ENCODE data around the gene PTPRZ1. TPM values are rescaled to one million over a fixed set of nuclear protein-coding genes. Genes with fewer than 3 reads are reported as not detected.

The PTPRZ1 gene
- total and polyA plus RNA-seq, 10 of the 15 experiments (the other 5 are each of a cell fraction or from before 2014, with no cell fraction given) = 0.05 to 0.21 (median 0.11) TPM; not detected in 7

DNA sequence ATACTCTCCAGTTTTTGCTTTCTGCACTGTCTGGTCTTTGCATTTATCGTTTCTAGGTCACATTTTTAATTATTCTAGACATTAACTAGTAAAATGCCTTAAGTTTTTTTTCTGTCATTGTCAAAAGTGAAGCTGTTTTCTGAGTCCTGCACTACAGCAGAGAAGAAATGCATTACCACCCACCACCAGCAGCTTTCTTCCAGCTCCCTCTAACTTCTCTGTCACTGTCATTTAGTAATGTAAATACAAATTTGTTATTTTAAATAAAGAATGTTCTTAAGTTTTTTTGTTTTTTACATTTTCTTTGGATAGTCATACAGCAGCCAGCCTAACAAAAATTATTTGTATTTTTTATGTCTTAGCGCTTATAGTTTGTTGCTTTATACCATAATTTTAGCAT, 18.8 kb downstream of the PTPRZ1 start:
- in situ Hi-C loops (cut with MboI) = no loop called here

More for the DNA sequence above, 18.8 kb downstream of the PTPRZ1 start:
- no peak overlapping the region for H3K27ac ChIP-seq (ENCODE audit: control insufficient read depth, insufficient read depth)
- 46% methylated on average over 2 of the region's 2 CpGs for WGBS (ENCODE audit: insufficient coverage, insufficient replicate concordance, low lambda C conversion rate, missing lambda C conversion rate)
- intact Hi-C loops (cut with micrococcal nuclease; ENCODE audit: unreplicated experiment) = no loop called here
- H3K4me1 ChIP-seq (ENCODE audit: control insufficient read depth, insufficient read depth, low read length) = no peaks in the 10 kb centered on the region
- DNase-seq (ENCODE audit: low read depth, low spot score) = no peak
- no TSS peak for BruUV-seq (replicated peaks)
- H2AFZ ChIP-seq (ENCODE audit: control insufficient read depth, low read depth, low read length) = no peak overlapping the region
- TF ChIP-seq, protein P1, sequence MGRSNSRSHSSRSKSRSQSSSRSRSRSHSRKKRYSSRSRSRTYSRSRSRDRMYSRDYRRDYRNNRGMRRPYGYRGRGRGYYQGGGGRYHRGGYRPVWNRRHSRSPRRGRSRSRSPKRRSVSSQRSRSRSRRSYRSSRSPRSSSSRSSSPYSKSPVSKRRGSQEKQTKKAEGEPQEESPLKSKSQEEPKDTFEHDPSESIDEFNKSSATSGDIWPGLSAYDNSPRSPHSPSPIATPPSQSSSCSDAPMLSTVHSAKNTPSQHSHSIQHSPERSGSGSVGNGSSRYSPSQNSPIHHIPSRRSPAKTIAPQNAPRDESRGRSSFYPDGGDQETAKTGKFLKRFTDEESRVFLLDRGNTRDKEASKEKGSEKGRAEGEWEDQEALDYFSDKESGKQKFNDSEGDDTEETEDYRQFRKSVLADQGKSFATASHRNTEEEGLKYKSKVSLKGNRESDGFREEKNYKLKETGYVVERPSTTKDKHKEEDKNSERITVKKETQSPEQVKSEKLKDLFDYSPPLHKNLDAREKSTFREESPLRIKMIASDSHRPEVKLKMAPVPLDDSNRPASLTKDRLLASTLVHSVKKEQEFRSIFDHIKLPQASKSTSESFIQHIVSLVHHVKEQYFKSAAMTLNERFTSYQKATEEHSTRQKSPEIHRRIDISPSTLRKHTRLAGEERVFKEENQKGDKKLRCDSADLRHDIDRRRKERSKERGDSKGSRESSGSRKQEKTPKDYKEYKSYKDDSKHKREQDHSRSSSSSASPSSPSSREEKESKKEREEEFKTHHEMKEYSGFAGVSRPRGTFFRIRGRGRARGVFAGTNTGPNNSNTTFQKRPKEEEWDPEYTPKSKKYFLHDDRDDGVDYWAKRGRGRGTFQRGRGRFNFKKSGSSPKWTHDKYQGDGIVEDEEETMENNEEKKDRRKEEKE (IDR thresholded peaks at IDR 0.05) = no peak
- TF ChIP-seq CEBPB (IDR thresholded peaks at IDR 0.05; ENCODE audit: borderline replicate concordance in 1 of 2, low read depth in 2 of 2, low read length in 2 of 2) (no peak), EED (IDR thresholded peaks at IDR 0.05; ENCODE audit: low read depth) (no peak), POLR2AphosphoS2 (IDR thresholded peaks at IDR 0.05; ENCODE audit: low read depth, low read length) (no peak)
- TF ChIP-seq, protein P2, sequence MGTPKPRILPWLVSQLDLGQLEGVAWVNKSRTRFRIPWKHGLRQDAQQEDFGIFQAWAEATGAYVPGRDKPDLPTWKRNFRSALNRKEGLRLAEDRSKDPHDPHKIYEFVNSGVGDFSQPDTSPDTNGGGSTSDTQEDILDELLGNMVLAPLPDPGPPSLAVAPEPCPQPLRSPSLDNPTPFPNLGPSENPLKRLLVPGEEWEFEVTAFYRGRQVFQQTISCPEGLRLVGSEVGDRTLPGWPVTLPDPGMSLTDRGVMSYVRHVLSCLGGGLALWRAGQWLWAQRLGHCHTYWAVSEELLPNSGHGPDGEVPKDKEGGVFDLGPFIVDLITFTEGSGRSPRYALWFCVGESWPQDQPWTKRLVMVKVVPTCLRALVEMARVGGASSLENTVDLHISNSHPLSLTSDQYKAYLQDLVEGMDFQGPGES (IDR thresholded peaks at IDR 0.05) = no peak
- RAD21 ChIA-PET (ENCODE audit: unreplicated experiment) = no interaction called here
- H3K79me2 ChIP-seq (ENCODE audit: control insufficient read depth, insufficient read depth, low read length) = no peaks in the 10 kb centered on the region
- no peak for FAIRE-seq
- H4K20me1 ChIP-seq (ENCODE audit: control insufficient read depth, insufficient read depth) = no peaks in the 10 kb centered on the region
- POLR2A ChIA-PET = no interaction called here
- no peak overlapping the region for H3K4me2 ChIP-seq (ENCODE audit: control insufficient read depth, insufficient read depth)
- no peaks in the 10 kb centered on the region for H3K36me3 ChIP-seq (ENCODE audit: control insufficient read depth in 2 of 2, insufficient read depth in 2 of 2, low read length in 1 of 2)
- no peaks in the 10 kb centered on the region for H3K27me3 ChIP-seq (replicated peaks in 1 of 2; ENCODE audit: control insufficient read depth in 2 of 2, insufficient read depth in 2 of 2, low read length in 1 of 2)
- SMC1A ChIA-PET (ENCODE audit: uncharacterized antibody, unreplicated experiment) = interaction anchor here (0.7 kb wide), 1 partner anchor 70 kb away, joined by 4 read pairs; no protein-coding TSS in a partner anchor
- no peaks in the 10 kb centered on the region for H3K9me3 ChIP-seq (replicated peaks; ENCODE audit: control insufficient read depth, insufficient read depth, low read length)
- H3K9ac ChIP-seq (ENCODE audit: control insufficient read depth, insufficient read depth, low read length) = no peak overlapping the region
- CTCF ChIA-PET = no interaction called here
- ATAC-seq = no peak
- no peak overlapping the region for H3K4me3 ChIP-seq

Measured in GM12878 (cell line).